HG02885 (cell line): ENCODE results near the gene EFNA5.
A peak's percentile ranks its signal among the peaks of the same experiment; 100 is the strongest.

Source experiments
- ATAC-seq: cut with Tn5 transposase; IDR thresholded peaks from one replicate; pipeline ENCODE4 v1.9.1; 2021; ENCODE audit warnings: mild to moderate bottlenecking; ENCODE audit not compliant: unreplicated experiment, poor library complexity

Gene EFNA5

GRCh38 chr5:107577394-107577950 lies 93.3 kb downstream of the EFNA5 start:
- no peak for ATAC-seq

- no peak for ATAC-seq
Observed at GRCh38 chr5:107576736-107577393, 93.9 kb downstream of the EFNA5 start.

DNA sequence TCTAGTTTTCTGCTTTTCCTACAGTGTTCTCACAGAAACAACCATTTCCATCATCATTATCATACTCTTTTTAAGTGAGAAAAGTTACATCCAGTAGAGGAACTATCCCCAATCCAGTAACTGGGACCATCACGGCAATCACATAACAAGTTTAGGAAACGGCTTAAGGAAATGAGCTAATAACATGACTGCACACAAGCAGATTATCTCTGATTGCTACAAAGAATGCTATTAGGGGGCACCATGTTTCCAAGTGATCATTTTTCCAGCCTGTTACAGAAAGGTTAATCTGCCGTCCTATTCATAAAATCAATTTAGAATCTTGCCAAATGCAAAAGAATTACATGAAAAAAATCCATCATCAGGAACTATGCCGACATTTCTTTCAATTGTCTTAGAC lies 94.6 kb downstream of the EFNA5 start:
- no peak for ATAC-seq

DNA sequence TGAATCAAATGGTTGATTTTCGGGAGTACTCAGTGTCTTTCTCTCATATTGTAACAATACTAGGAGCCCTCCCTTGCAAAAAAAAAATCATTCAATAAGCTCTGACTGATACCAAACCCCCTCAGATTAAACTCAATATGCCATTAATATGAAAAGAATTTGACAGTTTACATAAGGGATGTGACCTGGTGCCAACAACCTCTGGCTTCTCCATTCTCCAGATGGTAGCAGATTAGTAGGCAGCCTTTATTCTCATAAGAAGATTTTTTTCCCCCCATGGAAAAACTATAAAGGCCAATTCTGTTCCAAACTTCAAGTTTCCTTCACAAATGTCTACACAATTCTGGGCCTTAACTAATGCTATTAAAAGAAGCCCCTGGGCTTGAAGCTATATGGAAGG lies 96.5 kb downstream of the EFNA5 start:
- ATAC-seq: no peak

DNA sequence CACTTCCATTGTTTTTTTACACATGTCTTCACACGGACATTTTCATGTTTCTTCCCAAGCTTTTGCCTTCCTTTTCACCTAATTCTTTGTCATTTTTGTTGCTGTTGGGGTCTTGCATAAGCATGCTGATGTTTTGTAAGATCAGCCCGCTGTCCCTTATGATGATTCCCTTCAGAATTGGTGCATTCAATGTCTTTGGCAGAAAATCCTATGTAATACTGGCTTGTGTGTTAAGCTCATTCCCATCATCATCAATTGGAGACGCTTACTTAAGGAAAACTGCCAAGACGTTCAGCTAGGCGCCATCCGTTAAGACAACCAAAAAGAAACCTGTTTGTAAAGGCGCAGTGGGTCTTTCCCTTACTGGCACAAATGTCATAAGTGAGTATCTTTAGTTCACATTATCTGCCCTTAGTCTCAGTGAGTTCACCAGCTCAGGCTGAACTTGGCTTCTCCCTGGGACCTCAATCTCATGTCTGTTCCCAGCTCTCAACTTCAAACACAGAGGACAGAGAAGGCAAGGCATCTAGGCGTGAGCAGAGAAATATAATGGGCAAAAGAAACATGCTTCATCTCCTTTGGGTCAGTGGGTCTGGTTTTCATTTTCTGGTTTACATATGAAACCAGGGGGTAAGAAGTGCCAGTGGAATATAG lies 97.9 kb downstream of the EFNA5 start:
- no peak for ATAC-seq

GRCh38 chr5:107571621-107572536 lies 98.9 kb downstream of the EFNA5 start:
- ATAC-seq: peak; percentile 64

- ATAC-seq: peak; percentile 81
Observed at GRCh38 chr5:107570805-107571531, 99.8 kb downstream of the EFNA5 start.

GRCh38 chr5:107570181-107570580 lies 100.6 kb downstream of the EFNA5 start:
- no peak for ATAC-seq

DNA sequence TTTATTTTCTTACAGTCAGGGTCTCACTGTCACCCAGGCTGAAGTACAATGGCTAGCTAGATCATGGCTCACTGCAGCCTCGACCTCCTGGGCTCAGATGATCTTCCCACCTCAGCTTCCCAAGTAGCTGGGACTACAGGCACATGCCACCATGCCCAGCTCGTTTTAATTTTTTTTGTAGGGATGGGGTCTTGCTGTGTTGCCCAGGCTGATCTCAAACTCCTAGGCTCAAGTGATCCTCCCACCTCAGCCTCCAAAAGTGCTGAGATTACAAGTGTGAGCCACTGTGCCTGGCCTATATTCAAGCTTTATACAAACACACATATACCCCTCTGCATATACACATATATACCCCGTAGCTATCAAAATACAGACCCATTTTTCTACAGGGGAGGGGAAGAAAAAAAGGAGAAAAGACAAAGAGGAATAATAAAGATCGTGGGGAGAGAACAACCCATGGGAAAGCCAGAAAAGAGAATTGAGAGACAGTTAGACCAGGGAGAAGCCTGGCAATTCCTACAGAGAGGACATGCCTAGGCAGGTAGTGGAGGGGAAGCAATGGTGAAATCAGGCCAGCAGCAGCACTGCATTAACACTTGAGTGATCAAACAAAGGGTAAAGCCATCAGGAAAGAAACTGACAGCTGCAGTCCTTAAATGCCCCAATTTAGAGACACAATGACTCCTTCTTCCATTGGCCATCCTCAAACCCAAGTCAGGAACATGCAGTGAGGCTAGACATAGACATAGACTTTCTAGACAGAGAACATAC lies 102.7 kb downstream of the EFNA5 start:
- no peak for ATAC-seq

DNA sequence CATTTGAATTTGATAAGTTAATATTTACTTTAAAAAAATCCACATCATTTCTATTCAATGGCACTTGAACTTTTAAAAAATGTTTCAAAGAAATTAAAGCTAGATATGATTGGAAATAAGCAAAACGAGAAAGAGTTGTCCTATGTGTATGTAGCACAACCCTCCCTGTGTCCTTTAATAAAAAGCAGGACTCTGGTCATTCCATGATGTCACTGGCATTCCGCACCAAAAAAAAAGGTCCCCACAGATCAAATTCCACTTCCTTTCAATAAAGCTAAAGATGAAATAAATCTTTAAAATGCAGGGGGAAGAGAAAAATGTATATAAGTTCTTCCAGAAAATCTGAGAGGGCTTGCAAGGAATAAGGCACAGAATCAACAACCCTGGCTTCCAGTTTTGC lies 103.8 kb downstream of the EFNA5 start:
- no peak for ATAC-seq

- ATAC-seq: no peak
Observed at GRCh38 chr5:107565791-107566767, 104.7 kb downstream of the EFNA5 start.

DNA sequence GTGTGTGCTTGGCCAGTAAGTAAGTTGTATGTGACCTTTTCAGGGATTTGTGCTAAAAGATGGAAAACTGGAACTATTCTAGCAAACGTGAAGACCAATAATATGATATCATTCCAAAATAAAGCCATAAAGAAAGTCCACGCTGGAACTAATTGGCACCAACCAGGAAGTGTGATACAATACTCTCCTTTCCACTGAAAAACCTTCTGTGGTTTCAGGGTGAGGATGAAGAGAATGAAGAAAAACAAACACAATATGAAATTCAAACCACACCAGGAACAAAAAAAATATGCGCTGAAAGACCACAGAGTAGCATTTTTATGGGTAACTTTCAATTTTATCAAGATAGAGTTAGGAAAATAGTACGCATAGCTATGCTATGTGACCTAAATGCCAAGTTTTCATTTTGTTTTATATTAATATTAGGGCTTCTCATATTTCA lies 105.8 kb downstream of the EFNA5 start:
- ATAC-seq: no peak

DNA sequence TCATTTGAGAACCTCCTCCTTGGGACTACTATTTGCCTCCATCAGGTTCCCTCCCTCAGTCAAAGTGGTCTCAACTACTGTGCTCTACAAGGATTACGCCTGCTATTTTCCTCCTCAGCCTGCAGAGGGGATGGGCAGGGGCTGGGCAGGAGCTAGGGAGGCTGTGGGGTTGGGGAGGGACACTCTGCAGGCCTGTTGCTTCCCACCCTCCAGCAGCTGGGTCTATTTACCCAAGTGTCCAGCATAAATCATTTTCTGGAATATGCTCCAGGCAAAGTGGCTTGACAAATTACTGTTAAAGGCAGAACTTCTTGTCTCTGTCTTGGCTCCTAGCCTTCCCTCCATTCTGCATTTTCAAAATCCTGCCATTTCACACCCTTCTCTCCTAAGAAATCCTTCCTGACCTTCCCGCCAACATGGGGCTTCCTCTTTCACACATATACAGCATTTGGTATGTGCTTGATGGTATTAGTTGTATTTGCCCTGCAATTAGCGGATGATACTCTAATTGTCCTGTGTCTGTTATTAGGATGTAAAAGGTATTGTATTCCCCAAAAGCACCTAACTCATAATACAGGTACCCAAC lies 106.7 kb downstream of the EFNA5 start:
- no peak for ATAC-seq

DNA sequence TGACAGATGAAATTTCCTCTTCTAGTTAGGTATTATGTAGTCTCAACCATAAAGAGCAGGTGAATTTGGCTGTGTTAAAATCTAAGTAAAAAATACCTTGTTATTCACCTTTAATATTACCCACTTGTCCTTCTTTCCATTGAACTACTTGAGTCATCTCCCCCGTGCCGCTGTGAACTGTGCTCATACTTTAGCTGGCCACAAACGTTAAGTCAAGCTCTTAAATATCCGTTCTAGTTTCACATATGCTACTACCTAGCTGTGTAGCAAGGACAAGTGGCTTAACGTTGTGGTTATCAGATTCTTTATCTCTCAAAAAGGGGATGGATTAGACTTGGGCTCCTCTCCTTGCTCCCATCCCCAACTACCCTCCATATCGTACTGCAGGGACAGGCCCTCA lies 110.4 kb downstream of the EFNA5 start:
- ATAC-seq: no peak

DNA sequence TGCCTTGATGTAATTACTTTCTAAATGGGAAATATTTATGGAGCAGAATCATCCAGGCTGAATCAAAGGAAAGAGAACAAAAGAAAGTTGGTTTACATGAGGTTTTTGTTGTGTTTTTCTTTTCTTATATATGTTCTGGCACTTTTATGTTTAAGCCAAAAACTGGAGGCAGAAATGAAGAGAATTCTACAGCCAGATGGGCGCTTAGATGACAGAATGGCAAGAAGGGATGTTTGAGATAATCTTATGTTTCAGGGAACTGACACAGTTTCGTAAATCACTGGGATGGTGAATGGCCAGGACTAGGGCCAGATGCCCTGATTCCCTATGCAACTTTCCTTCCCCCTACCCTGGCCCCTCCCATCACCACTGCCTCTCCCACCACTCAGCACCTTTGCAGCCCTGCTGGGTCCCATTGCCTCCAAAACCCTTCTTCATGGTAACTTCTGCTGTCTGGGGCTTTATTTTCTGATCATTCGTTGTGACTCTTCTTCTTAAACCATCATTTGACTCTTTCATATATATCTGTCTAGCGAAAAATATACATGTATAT lies 111.8 kb downstream of the EFNA5 start:
- ATAC-seq: no peak

- ATAC-seq: no peak
Observed at GRCh38 chr5:107557051-107557658, 113.6 kb downstream of the EFNA5 start.

GRCh38 chr5:107556575-107556974 lies 114.2 kb downstream of the EFNA5 start:
- ATAC-seq: no peak
